HCT116 (cell line): ENCODE results near the gene UACA.

Experiments used
- EZH2 ChIP-seq: fragments of 200-600 bp; sonication (generic); IDR thresholded peaks from 2 replicates; pipeline ENCODE4 v1.6.1; 2017; ENCODE audit warnings: antibody characterized with exemption, mixed run types
- POLR2A ChIP-seq: IDR thresholded peaks from 2 replicates; pipeline ENCODE4 v1.7.0; 2011; ENCODE audit warnings: borderline replicate concordance; ENCODE audit not compliant: insufficient read depth, insufficient read length; ENCODE audit errors: extremely low read depth
- POLR2AphosphoS5 ChIP-seq: IDR thresholded peaks from 2 replicates; pipeline ENCODE4 v1.6.1; 2011; ENCODE audit warnings: mild to moderate bottlenecking, low read depth, low read length, moderate library complexity
- ZBTB33 ChIP-seq: IDR thresholded peaks from 2 replicates; pipeline ENCODE4 v1.6.1; 2011; ENCODE audit warnings: mild to moderate bottlenecking, low read length, moderate library complexity; ENCODE audit not compliant: insufficient replicate concordance; ENCODE audit errors: extremely low read depth
- TF ChIP-seq, protein P1 (sequence below): IDR thresholded peaks from 2 replicates; pipeline ENCODE4 v1.6.1; 2012; ENCODE audit warnings: low read depth

DNA sequence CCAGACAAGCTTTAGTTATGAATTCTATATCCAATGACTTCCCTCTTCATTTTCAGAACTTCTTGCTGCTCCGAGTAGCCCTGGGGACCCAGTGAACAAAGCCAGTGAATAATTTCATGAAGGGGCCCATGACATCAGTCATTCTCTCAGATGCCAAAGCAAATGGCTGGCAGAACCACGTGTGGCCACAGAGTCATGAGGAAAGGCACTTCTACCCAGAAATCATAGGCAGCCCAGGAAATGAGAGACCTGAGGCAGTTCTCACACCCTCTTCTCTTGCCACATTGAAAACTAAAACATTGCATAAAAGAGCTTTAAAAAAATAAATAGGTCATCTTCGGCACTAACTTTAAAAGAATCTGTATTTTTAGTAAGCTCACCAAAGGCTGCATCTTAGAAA is 4.3 kb upstream of the UACA start:
- TF ChIP-seq POLR2AphosphoS5 (no peak), POLR2A (no peak), ZBTB33 (no peak), EZH2 (no peak)
- TF ChIP-seq, protein P1, sequence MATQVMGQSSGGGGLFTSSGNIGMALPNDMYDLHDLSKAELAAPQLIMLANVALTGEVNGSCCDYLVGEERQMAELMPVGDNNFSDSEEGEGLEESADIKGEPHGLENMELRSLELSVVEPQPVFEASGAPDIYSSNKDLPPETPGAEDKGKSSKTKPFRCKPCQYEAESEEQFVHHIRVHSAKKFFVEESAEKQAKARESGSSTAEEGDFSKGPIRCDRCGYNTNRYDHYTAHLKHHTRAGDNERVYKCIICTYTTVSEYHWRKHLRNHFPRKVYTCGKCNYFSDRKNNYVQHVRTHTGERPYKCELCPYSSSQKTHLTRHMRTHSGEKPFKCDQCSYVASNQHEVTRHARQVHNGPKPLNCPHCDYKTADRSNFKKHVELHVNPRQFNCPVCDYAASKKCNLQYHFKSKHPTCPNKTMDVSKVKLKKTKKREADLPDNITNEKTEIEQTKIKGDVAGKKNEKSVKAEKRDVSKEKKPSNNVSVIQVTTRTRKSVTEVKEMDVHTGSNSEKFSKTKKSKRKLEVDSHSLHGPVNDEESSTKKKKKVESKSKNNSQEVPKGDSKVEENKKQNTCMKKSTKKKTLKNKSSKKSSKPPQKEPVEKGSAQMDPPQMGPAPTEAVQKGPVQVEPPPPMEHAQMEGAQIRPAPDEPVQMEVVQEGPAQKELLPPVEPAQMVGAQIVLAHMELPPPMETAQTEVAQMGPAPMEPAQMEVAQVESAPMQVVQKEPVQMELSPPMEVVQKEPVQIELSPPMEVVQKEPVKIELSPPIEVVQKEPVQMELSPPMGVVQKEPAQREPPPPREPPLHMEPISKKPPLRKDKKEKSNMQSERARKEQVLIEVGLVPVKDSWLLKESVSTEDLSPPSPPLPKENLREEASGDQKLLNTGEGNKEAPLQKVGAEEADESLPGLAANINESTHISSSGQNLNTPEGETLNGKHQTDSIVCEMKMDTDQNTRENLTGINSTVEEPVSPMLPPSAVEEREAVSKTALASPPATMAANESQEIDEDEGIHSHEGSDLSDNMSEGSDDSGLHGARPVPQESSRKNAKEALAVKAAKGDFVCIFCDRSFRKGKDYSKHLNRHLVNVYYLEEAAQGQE: no peak
